HEK293 (cell line): Measurements from ENCODE around the gene KLHL13.

Experiments used
- CTCF ChIA-PET: fragments of 350-600 bp; formaldehyde crosslinking; extraction: SDS; loops from one replicate; lab custom pipeline; 2021; ENCODE audit warnings: antibody characterized with exemption; lab: Yijun Ruan, JAX
- POLR2A ChIA-PET: fragments of 300-600 bp; formaldehyde crosslinking; extraction: SDS; loops from one replicate; lab custom pipeline; 2020; ENCODE audit warnings: antibody characterized with exemption, inconsistent platforms; lab: Yijun Ruan, JAX
- H3K27ac ChIP-seq: fragments of 200-500 bp; sonication (Bioruptor generic); 2 replicates; pipeline ENCODE4 v1.5.1; 2014; ENCODE audit warnings: low read depth, low read length, control low read depth, inconsistent platforms; ENCODE audit errors: extremely low read depth
- H3K36me3 ChIP-seq, 2 experiments: fragments of 200-500 bp in 1 of 2; sonication (Bioruptor generic) in 1 of 2; 1 replicate in 1 of 2; 2 replicates in 1 of 2; pipeline ENCODE4 v1.5.1; 2014 to 2017; ENCODE audit warnings: inconsistent platforms in 2 of 2, low read length in 2 of 2; ENCODE audit not compliant: control insufficient read depth in 2 of 2, insufficient read depth in 1 of 2
- H3K4me1 ChIP-seq: fragments of 200-500 bp; sonication (Bioruptor generic); 2 replicates; pipeline ENCODE4 v1.5.1; 2014; ENCODE audit warnings: mild to moderate bottlenecking, low read length, inconsistent platforms; ENCODE audit not compliant: control insufficient read depth, insufficient read depth
- H3K4me3 ChIP-seq: 2 replicates; pipeline ENCODE4 v1.5.1; 2011; ENCODE audit warnings: low read depth, mild to moderate bottlenecking, control low read depth, low read length, moderate library complexity
- H3K9me3 ChIP-seq: fragments of 200-500 bp; sonication (Bioruptor generic); 2 replicates; pipeline ENCODE4 v1.5.1; 2014; ENCODE audit warnings: low read depth, low read length, inconsistent platforms; ENCODE audit not compliant: control insufficient read depth, insufficient read depth
- BCL11A ChIP-seq: fragments of 450-650 bp; formaldehyde crosslinking; IDR thresholded peaks from 2 replicates; pipeline ENCODE4 v1.5.1; 2016; ENCODE audit warnings: low read depth, missing biosample characterization, missing genetic modification characterization
- EGR2 ChIP-seq: fragments of 450-650 bp; formaldehyde crosslinking; IDR thresholded peaks from 2 replicates; pipeline ENCODE4 v1.5.1; 2016; ENCODE audit warnings: low read depth, missing biosample characterization, missing genetic modification characterization
- FEZF1 ChIP-seq: fragments of 450-650 bp; formaldehyde crosslinking; IDR thresholded peaks from 2 replicates; pipeline ENCODE4 v1.5.1; 2016; ENCODE audit warnings: missing biosample characterization, missing genetic modification characterization
- GLIS1 ChIP-seq: fragments of 450-650 bp; formaldehyde crosslinking; IDR thresholded peaks from 2 replicates; pipeline ENCODE4 v1.5.1; 2016; ENCODE audit warnings: missing biosample characterization, missing genetic modification characterization
- SCRT2 ChIP-seq: fragments of 450-650 bp; formaldehyde crosslinking; IDR thresholded peaks from 2 replicates; pipeline ENCODE4 v1.5.1; 2016; ENCODE audit warnings: missing biosample characterization, missing genetic modification characterization
- ZNF112 ChIP-seq: fragments of 450-650 bp; formaldehyde crosslinking; IDR thresholded peaks from 2 replicates; pipeline ENCODE4 v1.5.0; 2017; ENCODE audit warnings: missing biosample characterization, missing genetic modification characterization
- ZNF114 ChIP-seq: fragments of 450-650 bp; formaldehyde crosslinking; IDR thresholded peaks from 2 replicates; pipeline ENCODE4 v1.5.0; 2017; ENCODE audit warnings: missing biosample characterization, missing genetic modification characterization
- ZNF302 ChIP-seq: fragments of 450-650 bp; formaldehyde crosslinking; IDR thresholded peaks from 2 replicates; pipeline ENCODE4 v1.5.1; 2016; ENCODE audit warnings: missing biosample characterization, missing genetic modification characterization, low read depth
- ZNF354C ChIP-seq: fragments of 450-650 bp; formaldehyde crosslinking; IDR thresholded peaks from 2 replicates; pipeline ENCODE4 v1.5.1; 2016; ENCODE audit warnings: missing biosample characterization, missing genetic modification characterization, low read depth, borderline replicate concordance
- ZNF473 ChIP-seq: fragments of 450-650 bp; formaldehyde crosslinking; IDR thresholded peaks from 2 replicates; pipeline ENCODE4 v1.5.1; 2017; ENCODE audit warnings: missing biosample characterization, missing genetic modification characterization
- ZNF510 ChIP-seq: fragments of 450-650 bp; formaldehyde crosslinking; IDR thresholded peaks from 2 replicates; pipeline ENCODE4 v1.5.1; 2018; ENCODE audit warnings: mild to moderate bottlenecking, missing genetic modification characterization, missing biosample characterization; ENCODE audit not compliant: insufficient replicate concordance
- ZNF571 ChIP-seq: fragments of 450-650 bp; formaldehyde crosslinking; IDR thresholded peaks from 2 replicates; pipeline ENCODE4 v1.5.0; 2017; ENCODE audit warnings: missing biosample characterization, missing genetic modification characterization
- ZNF626 ChIP-seq: fragments of 450-650 bp; sonication (Bioruptor Pico); formaldehyde crosslinking; IDR thresholded peaks from 2 replicates; pipeline ENCODE4 v1.5.1; 2018; ENCODE audit warnings: missing biosample characterization, missing genetic modification characterization, inconsistent platforms
- ZNF629 ChIP-seq: fragments of 450-650 bp; formaldehyde crosslinking; IDR thresholded peaks from 2 replicates; pipeline ENCODE4 v1.5.1; 2017; ENCODE audit warnings: missing biosample characterization, missing genetic modification characterization
- ZNF660 ChIP-seq: fragments of 450-650 bp; IDR thresholded peaks from 2 replicates; pipeline ENCODE4 v1.5.1; 2018; ENCODE audit warnings: missing biosample characterization, mild to moderate bottlenecking, missing genetic modification characterization
- ZNF670 ChIP-seq: fragments of 450-650 bp; formaldehyde crosslinking; IDR thresholded peaks from 2 replicates; pipeline ENCODE4 v1.5.1; 2016; ENCODE audit warnings: missing biosample characterization, missing genetic modification characterization, low read depth
- TF ChIP-seq, protein P1 (sequence below): fragments of 450-650 bp; formaldehyde crosslinking; IDR thresholded peaks from 2 replicates; pipeline ENCODE4 v1.5.1; 2017; ENCODE audit warnings: missing biosample characterization, mild to moderate bottlenecking, missing genetic modification characterization, moderate library complexity
- TF ChIP-seq, protein P2 (sequence below): fragments of 450-650 bp; formaldehyde crosslinking; IDR thresholded peaks from 2 replicates; pipeline ENCODE4 v1.5.1; 2017; ENCODE audit warnings: missing biosample characterization, missing genetic modification characterization

The KLHL13 gene

DNA sequence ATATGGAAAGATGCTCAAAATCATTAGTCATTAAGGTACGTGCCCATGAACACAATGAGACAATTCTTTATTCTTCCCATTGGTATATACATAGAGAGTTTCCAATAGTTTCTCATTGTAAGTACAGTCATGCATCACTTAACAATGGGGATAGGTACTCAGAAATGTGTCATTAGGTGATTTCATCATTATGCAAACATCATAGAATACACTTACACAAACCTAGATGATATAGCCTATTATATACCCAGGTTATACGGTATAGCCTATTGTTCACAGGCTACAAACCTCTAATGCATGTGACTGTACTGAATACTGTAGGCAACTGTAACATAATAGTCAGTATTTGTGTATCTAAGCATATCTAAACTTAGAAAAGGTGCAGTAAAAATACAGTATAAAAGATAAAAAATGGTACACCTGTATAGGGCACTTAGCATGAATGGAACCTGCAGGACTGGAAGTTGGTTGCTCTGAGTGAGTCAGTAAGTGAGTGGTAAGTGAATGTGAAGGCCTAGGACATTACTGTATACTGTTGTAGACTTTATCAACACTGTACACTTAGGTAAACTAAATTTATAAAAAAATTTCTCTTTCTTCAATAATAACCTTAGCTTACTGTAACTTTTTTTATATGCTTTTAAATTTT, 49.6 kb downstream of the KLHL13 start:
- CTCF ChIA-PET: interaction anchor here (0.6 kb wide), 1 partner anchor 1877 kb away, joined by 3 read pairs; no protein-coding TSS in a partner anchor

DNA sequence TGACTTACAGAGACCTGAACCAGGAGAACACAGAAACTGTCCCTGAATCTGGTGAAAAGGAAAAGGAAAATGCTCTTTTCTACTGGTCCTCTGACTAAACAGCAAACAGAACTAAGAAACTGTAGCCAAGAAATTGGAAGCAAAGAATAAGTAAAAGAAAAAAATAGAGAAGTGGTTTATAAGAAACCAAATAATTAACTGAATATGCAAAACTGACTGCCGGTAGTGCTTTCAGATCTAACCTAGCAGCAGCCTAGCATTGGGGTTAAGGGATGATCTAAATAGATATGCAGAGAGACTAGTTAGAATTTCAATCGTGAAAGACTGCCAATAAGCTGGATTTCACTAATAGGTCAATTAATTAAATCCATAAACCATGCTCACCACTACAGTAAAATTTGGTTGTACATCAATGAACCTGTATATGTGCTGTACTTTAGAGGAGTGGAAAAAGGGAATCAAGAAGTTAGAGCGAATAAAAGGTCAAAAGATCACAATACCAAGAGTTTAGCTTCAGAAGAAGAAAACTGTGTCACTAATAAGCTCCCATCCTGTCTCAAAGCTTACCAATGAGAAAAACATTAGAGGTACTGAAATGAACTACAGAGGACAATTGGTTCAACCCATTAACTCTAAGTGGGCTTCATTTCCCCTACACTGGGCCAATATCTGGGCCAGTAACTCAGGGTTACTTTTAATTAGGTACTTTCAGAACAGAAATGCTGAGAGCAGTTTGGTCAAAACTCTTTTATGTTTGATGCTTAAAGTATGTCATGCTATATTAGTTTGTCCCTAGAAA, 53.6 kb downstream of the KLHL13 start:
- TF ChIP-seq ZNF629 (tag by site-specific recombination): no peak
- TF ChIP-seq EGR2: no peak
- TF ChIP-seq ZNF571 (tag by site-specific recombination): no peak
- TF ChIP-seq ZNF112 (tag by site-specific recombination): no peak
- TF ChIP-seq, protein P1, sequence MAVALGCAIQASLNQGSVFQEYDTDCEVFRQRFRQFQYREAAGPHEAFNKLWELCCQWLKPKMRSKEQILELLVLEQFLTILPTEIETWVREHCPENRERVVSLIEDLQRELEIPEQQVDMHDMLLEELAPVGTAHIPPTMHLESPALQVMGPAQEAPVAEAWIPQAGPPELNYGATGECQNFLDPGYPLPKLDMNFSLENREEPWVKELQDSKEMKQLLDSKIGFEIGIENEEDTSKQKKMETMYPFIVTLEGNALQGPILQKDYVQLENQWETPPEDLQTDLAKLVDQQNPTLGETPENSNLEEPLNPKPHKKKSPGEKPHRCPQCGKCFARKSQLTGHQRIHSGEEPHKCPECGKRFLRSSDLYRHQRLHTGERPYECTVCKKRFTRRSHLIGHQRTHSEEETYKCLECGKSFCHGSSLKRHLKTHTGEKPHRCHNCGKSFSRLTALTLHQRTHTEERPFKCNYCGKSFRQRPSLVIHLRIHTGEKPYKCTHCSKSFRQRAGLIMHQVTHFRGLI (tag by site-specific recombination): no peak
- TF ChIP-seq BCL11A: no peak
- TF ChIP-seq ZNF302 (tag by site-specific recombination): no peak
- TF ChIP-seq ZNF626 (tag by site-specific recombination): no peak
- TF ChIP-seq ZNF114 (tag by site-specific recombination): no peak
- no peak for TF ChIP-seq ZNF473 (tag by site-specific recombination)
- no peak for TF ChIP-seq ZNF670
- TF ChIP-seq ZNF354C: no peak
- no peak for TF ChIP-seq ZNF660
- TF ChIP-seq ZNF510 (tag by site-specific recombination): no peak
- no peak for TF ChIP-seq SCRT2 (tag by site-specific recombination)
- Histone ChIP-seq H3K4me3 (no peak overlapping the region), H3K9me3 (no peaks in the 10 kb centered on the region), H3K4me1 (no peaks in the 10 kb centered on the region), H3K36me3 (no peaks in the 10 kb centered on the region), H3K27ac (no peak overlapping the region)
- ChIA-PET CTCF (no interaction called here), POLR2A (no interaction called here)

More for the DNA sequence above, 49.6 kb downstream of the KLHL13 start:
- POLR2A ChIA-PET: no interaction called here
- Histone ChIP-seq H3K4me1 (no peaks in the 10 kb centered on the region), H3K9me3 (no peaks in the 10 kb centered on the region), H3K27ac (no peak overlapping the region), H3K36me3 (no peaks in the 10 kb centered on the region), H3K4me3 (no peak overlapping the region)
- TF ChIP-seq ZNF302 (tag by site-specific recombination): no peak
- TF ChIP-seq FEZF1 (tag by site-specific recombination): no peak
- TF ChIP-seq GLIS1 (tag by site-specific recombination): no peak
- TF ChIP-seq, protein P2, sequence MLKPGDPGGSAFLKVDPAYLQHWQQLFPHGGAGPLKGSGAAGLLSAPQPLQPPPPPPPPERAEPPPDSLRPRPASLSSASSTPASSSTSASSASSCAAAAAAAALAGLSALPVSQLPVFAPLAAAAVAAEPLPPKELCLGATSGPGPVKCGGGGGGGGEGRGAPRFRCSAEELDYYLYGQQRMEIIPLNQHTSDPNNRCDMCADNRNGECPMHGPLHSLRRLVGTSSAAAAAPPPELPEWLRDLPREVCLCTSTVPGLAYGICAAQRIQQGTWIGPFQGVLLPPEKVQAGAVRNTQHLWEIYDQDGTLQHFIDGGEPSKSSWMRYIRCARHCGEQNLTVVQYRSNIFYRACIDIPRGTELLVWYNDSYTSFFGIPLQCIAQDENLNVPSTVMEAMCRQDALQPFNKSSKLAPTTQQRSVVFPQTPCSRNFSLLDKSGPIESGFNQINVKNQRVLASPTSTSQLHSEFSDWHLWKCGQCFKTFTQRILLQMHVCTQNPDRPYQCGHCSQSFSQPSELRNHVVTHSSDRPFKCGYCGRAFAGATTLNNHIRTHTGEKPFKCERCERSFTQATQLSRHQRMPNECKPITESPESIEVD (tag by site-specific recombination): 0 out of 2 replicates have a peak, but pooled peaks have one; percentile 6
